PC-9 (cell line): ENCODE data around the gene KCNA1. TPM values are rescaled to one million over a fixed set of nuclear protein-coding genes. Genes with fewer than 3 reads are reported as not detected.

Experiments used
- Bru-seq: library from RNA; stranded (reverse); fragments of 400-500 nt; gene quantifications from one replicate; lab custom pipeline; 2021; lab: Mats Ljungman, UMichigan
- BruChase-seq, 2 experiments: library from RNA; stranded (reverse); fragments of 400-500 nt; gene quantifications; one replicate each; lab custom pipeline; 2021; lab: Mats Ljungman, UMichigan
- BruUV-seq: library from RNA; stranded (reverse); fragments of 400-500 nt; replicated peaks from 2 replicates; lab custom pipeline; 2021; lab: Mats Ljungman, UMichigan
- CTCF ChIA-PET: fragments of 300-600 bp; sonication (Branson Sonifier 250); formaldehyde crosslinking; loops from one replicate; lab custom pipeline; 2022; ENCODE audit warnings: antibody characterized with exemption; lab: Charles Lee
- POLR2A ChIA-PET: fragments of 300-600 bp; sonication (Branson Sonifier 250); formaldehyde crosslinking; loops from one replicate; lab custom pipeline; 2022; ENCODE audit warnings: antibody characterized with exemption; ENCODE audit not compliant: unreplicated experiment; lab: Charles Lee
- DNase-seq, 2 experiments: peaks; one replicate each; pipeline versions ENCODE4 v3.0.0 to v3.0.0-alpha.2; 2015 to 2022; ENCODE audit warnings: mixed read lengths in 1 of 2
- H2AFZ ChIP-seq: fragments of 200-600 bp; sonication (generic); 2 replicates; pipeline ENCODE4 v1.8.1; 2017; ENCODE audit warnings: antibody characterized with exemption
- H3F3A ChIP-seq: fragments of 200-600 bp; sonication (generic); 2 replicates; pipeline ENCODE4 v1.8.1; 2017; ENCODE audit warnings: antibody characterized with exemption, mild to moderate bottlenecking, low read depth; ENCODE audit not compliant: insufficient read depth
- H3K27ac ChIP-seq: fragments of 200-600 bp; sonication (generic); 2 replicates; pipeline ENCODE4 v1.6.1; 2016; ENCODE audit warnings: mixed run types
- H3K27me3 ChIP-seq: fragments of 200-600 bp; sonication (generic); 2 replicates; pipeline ENCODE4 v1.6.1; 2016; ENCODE audit warnings: low read depth, mixed run types; ENCODE audit not compliant: insufficient read depth
- H3K36me3 ChIP-seq: fragments of 200-600 bp; sonication (generic); 2 replicates; pipeline ENCODE4 v1.6.1; 2016; ENCODE audit warnings: low read depth, mixed run types
- H3K4me1 ChIP-seq: fragments of 200-600 bp; sonication (generic); replicated peaks from 2 replicates; pipeline ENCODE4 v1.6.1; 2016; ENCODE audit warnings: mixed run types; ENCODE audit not compliant: insufficient read depth
- H3K4me2 ChIP-seq: fragments of 200-600 bp; sonication (generic); 2 replicates; pipeline ENCODE4 v1.6.1; 2017; ENCODE audit warnings: mixed run types
- H3K4me3 ChIP-seq: fragments of 200-600 bp; sonication (generic); 2 replicates; pipeline ENCODE4 v1.6.1; 2016; ENCODE audit warnings: mixed run types
- H3K79me2 ChIP-seq: fragments of 200-600 bp; sonication (generic); 2 replicates; pipeline ENCODE4 v1.6.1; 2017; ENCODE audit warnings: low read depth, mixed run types
- H3K9me2 ChIP-seq: fragments of 200-600 bp; sonication (generic); 2 replicates; pipeline ENCODE4 v1.8.1; 2017; ENCODE audit warnings: mild to moderate bottlenecking; ENCODE audit not compliant: insufficient read depth
- H3K9me3 ChIP-seq: fragments of 200-600 bp; sonication (generic); 2 replicates; pipeline ENCODE4 v1.8.1; 2016; ENCODE audit warnings: low read depth; ENCODE audit not compliant: insufficient read depth
- H4K20me1 ChIP-seq: fragments of 200-600 bp; sonication (generic); 2 replicates; pipeline ENCODE4 v1.8.1; 2017; ENCODE audit not compliant: insufficient read depth
- CTCF ChIP-seq: fragments of 200-600 bp; sonication (generic); conservative IDR thresholded peaks from 2 replicates; pipeline ENCODE4 v1.6.1; 2017; ENCODE audit warnings: mixed run types, antibody characterized with exemption, mild to moderate bottlenecking, moderate library complexity
- EZH2 ChIP-seq: fragments of 200-600 bp; sonication (generic); IDR thresholded peaks from 2 replicates; pipeline ENCODE4 v1.8.0; 2017; ENCODE audit warnings: antibody characterized with exemption, low read depth
- intact Hi-C: fragments of 100-400 bp; cut with micrococcal nuclease; formaldehyde crosslinking; loops from one replicate; pipeline ENCODE4 v1.10.0; 2022; ENCODE audit not compliant: unreplicated experiment
- long read RNA-seq: library from polyadenylated mRNA; stranded (forward); transcript quantifications from one replicate; pipeline ENCODE4 v2.0.0, GENCODE V29; 2022
- total RNA-seq: library from RNA; stranded (reverse); gene quantifications from 2 replicates; pipeline ENCODE4 v1.2.3, GENCODE V29; 2021

KCNA1 gene
- total RNA-seq, result not detected in 2 replicates
- Bru-seq, nascent RNA, result not detected
- not detected for BruChase-seq, experiment 1, labeled RNA remaining after a 2-hour chase
- BruChase-seq, experiment 2, labeled RNA remaining after a 6-hour chase, result not detected
- long read RNA-seq, result 0 reads

- no peak within 1 kb of the TSS for H2AFZ ChIP-seq
- DNase-seq, result no peak
- H3F3A ChIP-seq, result no peaks in the 10 kb centered on the region
- H3K79me2 ChIP-seq, result no peaks in the 10 kb centered on the region
- no peaks in the 10 kb centered on the region for H4K20me1 ChIP-seq
- H3K36me3 ChIP-seq, result no peaks in the 10 kb centered on the region
- H3K27ac ChIP-seq, result no peak within 1 kb of the TSS
- no peaks in the 10 kb centered on the region for H3K9me3 ChIP-seq
- no peak within 1 kb of the TSS for H3K4me2 ChIP-seq
- ChIA-PET POLR2A (no interaction called here), CTCF (no interaction called here)
- H3K9me2 ChIP-seq, result no peaks in the 10 kb centered on the region
- BruUV-seq, result no TSS peak
- intact Hi-C loops, result no loop called here
- TF ChIP-seq CTCF (no peak), EZH2 (no peak)
- H3K27me3 ChIP-seq, result peaks cover 51% of the 10 kb centered on the region
- H3K4me3 ChIP-seq, result no peak within 1 kb of the TSS
- H3K4me1 ChIP-seq, result no peaks in the 10 kb centered on the region
Measured at GRCh38 chr12:4909734-4910501, at the start of gene KCNA1. KCNA1 (plus strand) TSS chr12:4909905; CDS start chr12:4911379, 1,474 bp downstream.

- intact Hi-C loops, result no loop called here
- Histone ChIP-seq H3K9me3 (no peaks in the 10 kb centered on the region), H2AFZ (no peak overlapping the region), H3K27me3 (peaks cover 96% of the 10 kb centered on the region), H3K4me3 (no peak overlapping the region), H3K9me2 (no peaks in the 10 kb centered on the region), H3K4me1 (no peaks in the 10 kb centered on the region), H3F3A (no peaks in the 10 kb centered on the region), H3K27ac (no peak overlapping the region), H4K20me1 (no peaks in the 10 kb centered on the region), H3K79me2 (no peaks in the 10 kb centered on the region), H3K4me2 (no peak overlapping the region), H3K36me3 (no peaks in the 10 kb centered on the region)
- no peak for DNase-seq
- TF ChIP-seq EZH2 (no peak), CTCF (no peak)
- POLR2A ChIA-PET, result no interaction called here
- CTCF ChIA-PET, result no interaction called here
- no TSS peak for BruUV-seq
Measured at GRCh38 chr12:4860741-4861140, 49.0 kb upstream of the KCNA1 start.

GRCh38 chr12:4862809-4863208 is 46.9 kb upstream of the KCNA1 start:
- no TSS peak for BruUV-seq
- no peak overlapping the region for H3K4me3 ChIP-seq
- no peak overlapping the region for H2AFZ ChIP-seq
- intact Hi-C loops, result no loop called here
- no peaks in the 10 kb centered on the region for H3K4me1 ChIP-seq
- POLR2A ChIA-PET, result no interaction called here
- CTCF ChIA-PET, result no interaction called here
- H3F3A ChIP-seq, result no peaks in the 10 kb centered on the region
- no peak for DNase-seq
- peaks cover 96% of the 10 kb centered on the region for H3K27me3 ChIP-seq
- H3K9me3 ChIP-seq, result no peaks in the 10 kb centered on the region
- TF ChIP-seq CTCF (no peak), EZH2 (no peak)
- no peak overlapping the region for H3K27ac ChIP-seq
- no peaks in the 10 kb centered on the region for H3K9me2 ChIP-seq
- no peaks in the 10 kb centered on the region for H4K20me1 ChIP-seq
- no peaks in the 10 kb centered on the region for H3K36me3 ChIP-seq
- H3K4me2 ChIP-seq, result no peak overlapping the region
- no peaks in the 10 kb centered on the region for H3K79me2 ChIP-seq
